ENCODE data around the gene KRIT1.
"Not testable (repeated sequence)": the region's sequence is repeated elsewhere in the genome, so short reads cannot be mapped to it uniquely, and the experiment has no call there.

Gene KRIT1

DNA sequence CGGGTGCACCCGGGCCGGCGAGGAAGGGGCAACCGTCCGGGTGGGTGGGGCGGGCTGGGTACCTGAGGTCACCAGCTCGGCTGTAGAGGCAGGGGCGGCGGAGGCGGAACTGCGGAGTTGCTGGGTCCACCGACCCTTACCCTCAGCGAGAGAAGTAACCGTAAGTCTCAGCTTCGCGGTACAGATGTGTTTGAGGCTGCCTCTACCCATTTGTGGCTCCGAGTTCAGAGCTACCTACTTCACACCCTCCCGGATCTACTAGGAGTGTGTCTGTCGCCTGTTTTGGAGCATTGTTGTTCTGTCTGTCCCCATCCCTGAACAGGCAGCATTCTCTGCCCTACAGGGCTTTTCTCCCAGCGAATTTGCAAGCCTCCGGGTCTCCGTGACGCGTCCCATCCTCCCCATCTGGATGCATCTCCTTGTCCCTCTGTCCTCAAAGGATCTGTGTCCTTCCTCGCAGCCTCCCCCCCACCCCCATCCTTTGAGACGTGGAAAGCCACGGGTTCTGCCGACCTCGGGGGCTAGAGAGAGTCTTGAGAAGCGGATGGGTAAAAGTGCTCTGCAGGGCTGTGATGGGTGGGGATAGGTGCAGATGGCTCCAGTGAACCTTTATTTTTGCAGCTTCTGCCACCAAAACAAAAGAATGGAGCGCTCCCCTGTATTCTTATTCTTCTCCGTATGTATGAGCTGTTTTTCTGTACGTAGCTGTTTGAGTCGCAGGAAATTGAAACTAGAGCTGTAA, 817 bp upstream of the KRIT1 start:
- peak; percentile 86 for DNase-seq

DNA sequence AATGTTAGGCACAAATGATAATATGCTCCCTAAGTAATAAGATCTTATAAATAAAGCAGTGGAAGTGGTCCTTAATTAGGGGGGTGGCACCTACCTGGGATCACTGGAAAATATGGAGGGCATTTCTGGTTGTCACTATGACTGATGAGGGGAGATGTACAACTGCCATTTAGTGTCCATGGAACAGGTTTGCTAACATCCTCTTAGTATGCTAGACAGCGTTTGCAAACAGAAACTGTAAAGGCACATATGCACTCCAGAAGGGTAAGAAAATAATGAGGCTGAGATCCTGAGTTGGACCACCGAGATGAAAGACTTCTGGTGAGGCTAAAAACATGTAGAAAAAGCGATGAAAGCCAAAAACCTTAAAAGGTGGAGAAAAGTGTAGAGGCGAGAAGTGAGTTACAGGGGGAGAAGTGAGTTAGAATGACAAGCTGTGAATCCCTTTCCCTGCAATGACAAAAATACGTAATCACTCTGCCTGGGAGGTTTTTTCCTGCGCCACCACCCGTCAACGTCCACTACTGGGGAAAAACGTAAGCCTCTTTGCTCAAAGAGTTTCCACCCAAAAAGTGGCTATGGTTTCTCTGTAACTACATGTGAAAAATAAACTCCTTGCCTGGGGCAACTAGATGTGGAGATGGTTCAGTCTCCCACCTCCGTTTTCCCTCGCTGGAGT, 767 bp downstream of the KRIT1 start:
- no peak for DNase-seq

DNA sequence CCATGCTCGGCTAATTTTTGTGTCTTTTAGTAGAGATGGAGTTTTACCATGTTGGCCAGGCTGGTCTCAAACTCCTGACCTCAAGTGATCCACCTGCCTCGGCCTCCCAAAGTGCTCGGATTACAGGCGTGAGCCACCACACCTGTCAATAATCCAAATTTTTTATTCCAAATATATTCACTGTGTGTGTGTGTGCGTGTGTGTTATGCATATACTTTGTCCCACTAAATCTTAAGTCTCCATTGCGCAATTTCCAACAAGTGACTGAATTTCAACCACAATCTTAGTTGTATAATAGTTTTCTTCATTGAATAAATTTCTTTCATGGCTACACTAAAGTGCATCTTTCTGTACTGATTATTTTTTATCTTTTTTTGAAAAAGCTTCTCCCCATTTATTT, 2.7 kb downstream of the KRIT1 start:
- no peak for DNase-seq

- DNase-seq = no peak
These were observed 15.2 kb downstream of the KRIT1 start for GRCh38 chr7:92230547-92230946.

DNA sequence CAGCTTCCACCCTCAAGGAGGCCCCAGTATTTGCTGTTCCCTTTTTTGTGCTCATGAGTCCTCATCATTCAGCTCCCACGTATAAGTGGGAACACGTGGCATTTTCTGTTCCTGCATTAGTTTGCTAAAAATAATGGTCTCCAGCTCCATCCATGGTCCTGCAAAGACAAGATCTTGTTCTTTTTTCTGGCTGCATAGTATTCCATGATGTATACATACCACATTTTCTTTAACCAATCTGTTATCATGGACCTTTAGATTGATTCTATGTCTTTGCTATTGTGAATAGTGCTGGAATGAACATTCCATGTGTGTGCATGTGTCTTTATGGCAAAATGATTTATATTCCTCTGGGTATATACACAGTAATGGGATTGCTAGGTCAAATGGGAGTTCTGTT, 17.0 kb downstream of the KRIT1 start:
- no peak for DNase-seq

- DNase-seq = no peak
These were observed 17.6 kb downstream of the KRIT1 start for GRCh38 chr7:92228100-92228499.

- no peak for DNase-seq
These were observed 18.7 kb downstream of the KRIT1 start for GRCh38 chr7:92226981-92227380.

- no peak for DNase-seq
These were observed 23.9 kb downstream of the KRIT1 start for GRCh38 chr7:92221766-92222165.

GRCh38 chr7:92206672-92207071, 39.0 kb downstream of the KRIT1 start:
- no peak for DNase-seq

DNA sequence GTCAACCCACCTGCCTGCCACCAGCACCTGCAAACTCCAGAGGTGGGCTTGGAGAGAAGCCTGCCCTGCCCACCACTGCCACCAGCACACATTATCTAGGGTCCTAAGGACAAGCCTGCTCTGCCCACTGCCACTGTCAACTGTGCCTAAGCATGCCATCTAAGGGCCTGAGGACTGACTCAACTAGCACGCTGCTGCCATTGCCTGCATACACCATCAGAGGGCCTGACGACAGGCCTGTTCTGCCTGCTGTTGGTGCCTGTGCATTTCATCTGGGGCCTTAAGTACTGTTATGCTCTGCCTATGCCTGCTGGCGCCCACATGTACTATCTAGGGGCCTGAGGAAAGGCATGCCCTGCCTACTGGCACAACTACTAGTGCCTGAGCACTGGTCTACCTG, 39.7 kb downstream of the KRIT1 start:
- no peak for DNase-seq

DNA sequence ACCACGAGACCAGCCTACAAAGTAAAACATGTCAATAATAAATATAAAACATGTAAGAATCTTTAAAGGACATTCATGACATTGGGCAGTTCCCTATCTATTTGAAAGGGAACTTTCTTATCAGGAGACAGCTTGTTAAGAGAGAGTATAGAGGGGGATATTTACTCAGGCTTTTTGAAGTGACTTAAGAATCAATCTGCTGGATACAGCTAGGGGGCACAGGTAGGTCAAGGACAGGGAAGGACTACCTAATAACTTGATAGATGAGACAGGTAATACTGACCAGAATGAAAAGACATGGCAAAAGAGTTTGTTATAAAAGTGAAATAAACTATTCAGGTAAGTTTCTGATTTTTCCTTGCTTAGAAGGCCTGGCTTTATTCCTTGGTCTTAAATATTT, 44.9 kb downstream of the KRIT1 start:
- no peak for DNase-seq

DNA sequence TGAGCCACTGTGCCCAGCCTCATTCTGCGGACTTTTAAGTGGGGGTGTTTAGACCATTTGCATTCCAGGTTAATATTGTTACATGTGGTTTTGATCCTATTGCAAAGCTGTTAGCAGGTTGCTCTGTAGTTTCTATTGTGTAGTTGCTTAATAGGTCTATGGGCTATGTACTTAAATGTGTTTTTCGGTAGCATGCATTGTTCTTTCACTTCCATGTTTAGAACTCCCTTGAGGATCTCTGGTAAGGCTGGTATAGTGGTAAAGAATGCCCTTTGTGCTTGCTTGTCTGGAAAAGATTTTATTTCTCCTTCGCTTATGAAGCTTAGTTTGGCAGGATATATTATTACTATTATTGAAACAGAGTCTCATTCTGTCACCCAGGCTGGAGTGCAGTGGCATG, 53.4 kb downstream of the KRIT1 start:
- DNase-seq = no peak

GRCh38 chr7:92189246-92189645, 56.5 kb downstream of the KRIT1 start:
- DNase-seq = not testable (repeated sequence)

- not testable (repeated sequence) for DNase-seq
These were observed 61.4 kb downstream of the KRIT1 start for GRCh38 chr7:92184294-92184693.

DNA sequence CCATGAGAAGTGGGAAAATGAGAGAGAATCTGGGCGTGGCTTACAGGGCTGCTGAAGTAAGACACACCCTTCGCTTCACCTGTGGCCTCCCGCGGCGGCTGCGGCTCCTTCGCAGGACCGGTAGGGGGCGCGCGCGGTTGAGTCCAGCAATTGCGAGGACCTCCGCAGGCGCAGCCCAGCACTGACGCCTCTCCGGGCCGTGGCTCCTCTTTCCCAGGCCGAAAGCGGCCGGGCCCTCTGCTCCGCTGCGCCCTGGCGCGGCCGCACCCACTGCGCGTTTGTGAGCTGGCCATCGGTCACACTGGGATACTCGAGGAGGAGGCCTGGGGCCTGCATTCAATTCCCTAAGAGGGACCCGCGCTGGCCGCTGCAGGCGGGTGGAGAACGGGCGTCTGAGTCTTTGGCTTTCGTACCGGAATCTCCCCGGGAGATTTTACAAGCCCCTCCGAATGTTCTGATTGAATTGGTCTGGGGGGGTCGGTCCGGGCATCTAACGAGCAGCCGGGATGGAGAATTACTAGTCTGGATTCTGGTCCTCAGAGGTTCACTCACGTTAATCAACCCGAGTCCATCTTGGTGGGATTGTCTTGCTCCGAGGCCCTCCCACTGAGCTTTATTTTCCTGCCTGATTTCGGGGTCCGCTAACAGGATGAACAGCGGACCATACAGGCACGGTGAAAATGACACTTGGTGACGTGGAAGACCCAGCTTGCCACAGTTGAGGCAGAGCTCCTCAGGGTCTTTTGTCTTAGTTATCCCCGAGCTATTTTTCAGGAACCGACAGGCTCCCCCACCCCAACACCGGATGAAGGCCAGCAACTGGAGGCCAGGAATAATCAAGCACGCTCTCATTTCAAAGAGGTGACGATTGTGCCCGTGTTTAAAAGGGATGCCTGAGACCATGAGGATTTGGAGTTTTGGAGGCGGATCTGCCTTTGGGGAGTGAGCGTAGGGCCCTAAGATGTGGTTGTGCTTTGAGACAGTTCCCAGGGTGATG, 66.5 kb downstream of the KRIT1 start, which contains the start of gene LRRD1:
Gene LRRD1 (minus strand): TSS at position 215 of the 997 bp plus-strand sequence. CDS start 13,940 bp downstream, outside the sequence.
- DNase-seq = peak; percentile 97

GRCh38 chr7:92177362-92177761, 68.4 kb downstream of the KRIT1 start:
- no peak for DNase-seq

DNA sequence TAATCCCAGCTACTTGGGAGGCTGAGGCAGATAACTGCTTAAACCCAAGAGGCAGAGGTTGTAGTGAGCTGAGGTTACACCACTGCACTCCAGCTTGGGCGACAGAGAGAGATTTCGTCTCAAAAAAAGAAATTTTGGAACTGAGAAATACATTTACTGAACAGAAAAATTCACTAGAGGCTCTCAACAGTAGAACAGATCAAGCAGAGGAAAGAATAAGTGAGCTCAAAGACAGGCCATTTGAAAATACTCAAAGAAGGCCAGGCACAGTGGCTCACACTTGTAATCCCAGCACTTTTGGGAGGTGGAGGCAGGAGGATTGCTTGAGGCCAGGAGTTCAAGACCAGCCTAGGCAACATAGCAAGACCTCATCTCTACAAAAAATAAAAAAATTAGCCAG, 76.2 kb downstream of the KRIT1 start:
- not testable (repeated sequence) for DNase-seq

DNA sequence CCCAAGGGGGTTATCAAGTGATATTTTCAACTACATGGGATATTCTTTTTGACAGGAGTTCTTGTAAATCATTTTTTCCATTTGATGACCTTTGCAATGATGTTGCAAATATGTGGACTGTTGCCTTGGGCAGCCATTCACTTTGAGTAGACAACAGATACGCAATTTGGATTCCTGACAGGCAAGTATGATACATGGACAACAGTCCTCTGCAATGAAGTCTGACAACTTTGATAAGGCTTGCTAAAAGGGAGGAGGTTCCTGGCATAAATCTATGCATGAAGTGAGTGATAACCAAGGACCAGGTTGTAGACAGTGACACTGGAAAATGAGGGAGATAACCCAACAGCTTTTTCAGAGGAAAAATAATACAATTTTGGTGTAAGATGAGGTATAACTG, 84.4 kb downstream of the KRIT1 start:
- DNase-seq = no peak

DNA sequence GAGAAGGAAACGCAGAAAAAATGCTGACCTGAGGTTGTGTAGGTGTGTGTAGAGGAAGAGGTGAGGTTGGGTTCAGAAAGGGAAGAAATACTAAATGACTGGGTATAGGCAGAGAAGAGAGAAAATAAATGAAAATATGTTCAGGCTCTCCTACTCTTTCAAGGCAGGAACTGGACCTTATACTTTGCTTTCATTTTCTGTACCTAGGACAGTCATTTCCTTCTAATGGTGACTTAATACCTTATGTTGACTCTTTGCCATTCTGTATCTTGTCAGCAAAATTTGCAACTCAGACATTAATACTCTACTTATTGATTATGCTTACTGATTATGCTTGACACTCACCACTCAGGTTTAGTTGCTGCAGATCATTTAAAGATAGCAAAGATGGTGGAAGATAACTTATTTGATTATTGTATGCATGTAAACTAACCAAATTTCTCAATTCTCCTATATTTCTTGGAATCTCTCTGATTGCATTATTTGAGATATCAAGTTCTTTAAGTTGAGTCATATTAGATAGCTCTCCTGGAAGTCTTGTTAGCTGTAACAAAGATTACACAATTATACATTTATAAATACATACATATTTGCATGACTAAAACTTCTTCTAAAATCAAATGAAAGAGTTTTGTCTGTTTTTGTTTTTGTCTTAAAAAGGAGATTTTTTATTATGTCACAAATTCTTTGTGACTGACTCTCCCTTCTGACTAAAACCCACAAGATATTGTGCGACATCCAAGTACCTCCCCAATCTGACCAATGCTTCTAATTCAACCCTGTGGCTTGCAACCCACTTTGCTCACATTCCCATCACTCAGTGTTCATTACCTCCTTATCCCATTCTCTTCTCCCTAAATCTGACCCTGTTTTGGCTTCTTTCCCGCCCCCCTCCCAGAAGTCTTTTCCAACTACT, 86.8 kb downstream of the KRIT1 start:
- DNase-seq = no peak

- DNase-seq = no peak
These were observed 88.7 kb downstream of the KRIT1 start for GRCh38 chr7:92156990-92157389.

GRCh38 chr7:92155108-92155739, 90.5 kb downstream of the KRIT1 start:
- no peak for DNase-seq
